Adrenal gland (tissue), 5 donors: ENCODE measurements around the gene UNC13D.

ENCODE experiments used
- CTCF ChIP-seq, 6 experiments: fragments of 450-650 bp in 4 of 6; fragments of 200-600 bp in 2 of 6; sonication (generic) in 1 of 6; IDR thresholded peaks; 1 replicate in 5 of 6; 2 replicates in 1 of 6; pipeline versions ENCODE4 v1.5.1 to v1.8.0; 2016 to 2021; ENCODE audit warnings: antibody characterized with exemption in 6 of 6, mild to moderate bottlenecking in 2 of 6, moderate library complexity in 1 of 6
- POLR2A ChIP-seq, 2 donors: fragments of 450-650 bp; IDR thresholded peaks; one replicate each; pipeline ENCODE4 v1.6.1; 2017; ENCODE audit warnings: antibody characterized with exemption in 2 of 2, mild to moderate bottlenecking in 2 of 2, moderate library complexity in 1 of 2
- donor health status: DM: no; HTN: no; CAD: no.

- TF ChIP-seq CTCF (IDR thresholded peaks at IDR 0.05) (no peak), POLR2A (IDR thresholded peaks at IDR 0.05) (no peak)
These were observed 13.1 kb downstream of the UNC13D start for GRCh38 chr17:75831032-75831571.
